AG09319 (cell line): ENCODE measurements around the gene GFOD2.

ENCODE experiments used
- DNase-seq: peaks from one replicate; pipeline ENCODE4 v3.0.0-alpha.2; 2010; ENCODE audit warnings: low read depth; ENCODE audit errors: extremely low read depth
- TF ChIP-seq, protein P1 (sequence below): IDR thresholded peaks from 2 replicates; pipeline ENCODE4 v1.5.1; 2011; ENCODE audit warnings: low read depth, mild to moderate bottlenecking, inconsistent platforms, low read length, moderate library complexity

GFOD2 gene

DNA sequence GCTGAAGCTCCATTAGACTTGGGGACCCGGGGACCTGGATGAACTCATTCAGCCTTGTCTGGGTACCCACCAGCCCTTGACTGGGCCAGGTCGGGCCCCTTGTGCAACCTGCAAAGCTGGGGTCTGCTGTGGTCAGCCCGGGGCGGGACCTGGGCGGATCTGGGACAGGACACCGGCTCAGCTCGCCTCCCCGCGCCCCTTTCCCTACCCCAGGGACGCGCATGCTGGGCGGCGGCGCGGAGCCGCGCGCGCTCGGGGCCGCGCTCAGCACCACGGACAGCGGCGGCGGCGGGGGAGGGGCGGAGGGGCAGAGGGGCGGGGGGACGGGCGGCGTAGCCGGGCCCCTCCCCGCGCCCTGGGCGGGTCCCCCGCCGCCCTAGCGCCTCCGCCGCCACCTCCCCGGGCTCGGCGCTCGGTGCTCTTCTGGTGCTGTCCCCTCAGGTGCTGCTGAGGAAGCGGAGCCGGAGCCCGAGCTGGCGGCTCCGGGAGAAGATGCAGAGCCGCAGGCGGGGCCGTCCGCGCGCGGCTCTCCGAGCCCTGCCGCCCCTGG is 66.5 kb downstream of the GFOD2 start:
- TF ChIP-seq, protein P1, sequence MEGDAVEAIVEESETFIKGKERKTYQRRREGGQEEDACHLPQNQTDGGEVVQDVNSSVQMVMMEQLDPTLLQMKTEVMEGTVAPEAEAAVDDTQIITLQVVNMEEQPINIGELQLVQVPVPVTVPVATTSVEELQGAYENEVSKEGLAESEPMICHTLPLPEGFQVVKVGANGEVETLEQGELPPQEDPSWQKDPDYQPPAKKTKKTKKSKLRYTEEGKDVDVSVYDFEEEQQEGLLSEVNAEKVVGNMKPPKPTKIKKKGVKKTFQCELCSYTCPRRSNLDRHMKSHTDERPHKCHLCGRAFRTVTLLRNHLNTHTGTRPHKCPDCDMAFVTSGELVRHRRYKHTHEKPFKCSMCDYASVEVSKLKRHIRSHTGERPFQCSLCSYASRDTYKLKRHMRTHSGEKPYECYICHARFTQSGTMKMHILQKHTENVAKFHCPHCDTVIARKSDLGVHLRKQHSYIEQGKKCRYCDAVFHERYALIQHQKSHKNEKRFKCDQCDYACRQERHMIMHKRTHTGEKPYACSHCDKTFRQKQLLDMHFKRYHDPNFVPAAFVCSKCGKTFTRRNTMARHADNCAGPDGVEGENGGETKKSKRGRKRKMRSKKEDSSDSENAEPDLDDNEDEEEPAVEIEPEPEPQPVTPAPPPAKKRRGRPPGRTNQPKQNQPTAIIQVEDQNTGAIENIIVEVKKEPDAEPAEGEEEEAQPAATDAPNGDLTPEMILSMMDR = no peak
- DNase-seq = no peak

DNA sequence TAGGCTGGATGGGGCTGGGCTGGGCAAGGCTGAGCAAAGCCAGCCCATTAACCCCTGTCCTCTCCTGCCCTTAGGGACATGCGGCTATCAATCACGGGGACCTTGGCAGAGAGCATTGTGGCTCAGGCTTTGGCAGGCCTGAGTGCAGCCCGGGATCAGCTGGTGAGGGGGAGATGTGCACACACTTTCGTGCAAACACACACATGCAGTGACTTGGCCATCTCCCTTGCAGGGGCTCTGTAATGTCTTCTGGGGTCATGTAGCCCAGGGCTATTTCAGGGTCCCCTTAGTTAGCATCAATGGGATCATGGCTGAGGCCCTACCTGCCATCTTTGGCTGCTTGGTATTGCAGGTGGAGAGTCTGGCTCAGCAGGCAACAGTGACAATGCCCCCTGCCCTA is 67.3 kb downstream of the GFOD2 start:
- DNase-seq = no peak
- TF ChIP-seq, protein P1 = no peak

DNA sequence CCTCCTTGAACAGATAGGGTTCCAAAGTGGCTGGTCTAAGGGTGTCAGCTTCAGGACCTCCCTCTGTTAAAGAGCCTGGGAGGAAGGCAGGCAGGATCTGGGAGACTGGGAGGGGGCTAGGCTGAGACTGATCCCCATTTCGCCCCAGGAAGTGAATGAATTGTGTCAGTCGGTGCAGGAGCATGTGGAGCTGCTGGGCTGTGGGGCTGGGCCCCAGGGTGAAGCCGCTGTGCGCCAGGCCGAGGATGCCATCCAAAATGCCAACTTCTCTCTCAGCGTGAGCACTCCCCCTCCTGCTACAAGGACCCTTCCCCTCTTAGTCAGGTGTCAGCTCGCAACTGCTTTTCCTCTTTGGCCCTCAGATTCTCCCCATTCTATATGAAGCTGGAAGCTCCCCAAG is 68.1 kb downstream of the GFOD2 start:
- no peak for DNase-seq
- TF ChIP-seq, protein P1 = no peak

DNA sequence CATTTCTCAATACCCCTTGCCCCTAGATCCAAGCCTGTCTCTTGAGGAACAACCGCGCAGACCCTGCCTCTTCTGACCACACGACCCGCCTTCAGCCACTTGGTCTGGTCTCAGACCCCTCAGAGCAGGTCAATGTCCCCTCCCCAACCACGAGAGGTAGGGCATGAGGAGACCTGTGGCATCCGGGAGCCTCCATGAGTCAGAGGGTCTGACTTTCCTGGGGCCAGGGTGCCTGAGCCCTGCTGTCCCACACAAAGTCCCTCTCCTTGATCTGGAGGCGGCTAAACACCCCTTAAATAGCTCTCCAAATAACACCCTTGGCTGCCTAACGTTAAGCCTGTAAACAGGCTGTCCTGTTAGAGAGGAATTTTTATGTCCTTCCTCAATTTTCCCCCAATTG is 69.1 kb downstream of the GFOD2 start:
- no peak for DNase-seq

DNA sequence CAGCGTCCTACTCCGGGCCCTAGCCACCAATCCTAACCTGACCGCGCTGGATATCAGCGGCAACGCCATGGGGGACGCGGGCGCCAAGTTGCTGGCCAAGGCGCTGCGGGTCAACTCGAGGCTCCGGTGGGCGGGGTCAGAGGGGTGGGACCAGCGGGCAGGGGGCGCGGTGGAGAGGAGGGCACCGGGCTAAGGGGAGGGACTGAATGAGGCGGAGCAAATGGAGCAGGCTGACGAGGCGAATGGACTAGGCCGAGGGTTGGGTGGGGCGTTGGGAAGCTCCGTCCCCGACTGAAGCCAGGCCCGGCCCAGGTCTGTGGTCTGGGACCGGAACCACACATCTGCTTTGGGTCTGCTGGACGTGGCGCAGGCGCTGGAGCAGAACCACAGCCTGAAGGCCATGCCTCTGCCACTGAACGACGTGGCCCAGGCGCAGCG is 69.6 kb downstream of the GFOD2 start:
- TF ChIP-seq, protein P1 = no peak
- DNase-seq = no peak

More for the DNA sequence above, 69.1 kb downstream of the GFOD2 start:
- TF ChIP-seq, protein P1 = no peak

DNA sequence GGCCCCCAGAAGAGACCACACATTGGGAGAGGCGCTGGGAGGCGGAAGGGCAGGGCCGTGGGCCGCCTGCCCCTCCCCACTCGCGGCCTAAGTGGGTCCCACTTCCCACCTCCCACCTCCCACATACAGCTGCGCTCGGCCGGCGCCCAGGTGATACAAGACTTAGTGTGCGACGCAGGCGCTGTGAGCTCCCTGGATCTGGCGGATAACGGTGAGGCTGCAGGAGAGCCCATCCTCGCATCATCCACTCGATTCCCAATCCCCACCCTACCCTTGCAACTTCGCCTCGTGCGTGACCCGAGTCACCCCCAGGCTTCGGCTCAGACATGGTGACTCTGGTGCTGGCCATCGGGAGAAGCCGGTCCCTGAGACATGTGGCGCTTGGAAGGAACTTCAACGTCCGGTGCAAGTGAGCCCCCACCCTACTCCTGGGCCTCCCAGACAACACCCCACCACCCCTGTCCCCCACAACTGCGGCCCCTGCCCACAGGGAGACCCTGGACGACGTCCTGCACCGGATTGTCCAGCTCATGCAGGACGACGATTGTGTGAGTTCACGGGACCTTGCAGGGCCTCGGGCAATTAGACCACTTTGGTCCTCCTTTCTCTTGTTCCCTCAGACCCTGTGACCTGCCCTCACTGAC is 70.2 kb downstream of the GFOD2 start:
- no peak for DNase-seq
- TF ChIP-seq, protein P1 = no peak

DNA sequence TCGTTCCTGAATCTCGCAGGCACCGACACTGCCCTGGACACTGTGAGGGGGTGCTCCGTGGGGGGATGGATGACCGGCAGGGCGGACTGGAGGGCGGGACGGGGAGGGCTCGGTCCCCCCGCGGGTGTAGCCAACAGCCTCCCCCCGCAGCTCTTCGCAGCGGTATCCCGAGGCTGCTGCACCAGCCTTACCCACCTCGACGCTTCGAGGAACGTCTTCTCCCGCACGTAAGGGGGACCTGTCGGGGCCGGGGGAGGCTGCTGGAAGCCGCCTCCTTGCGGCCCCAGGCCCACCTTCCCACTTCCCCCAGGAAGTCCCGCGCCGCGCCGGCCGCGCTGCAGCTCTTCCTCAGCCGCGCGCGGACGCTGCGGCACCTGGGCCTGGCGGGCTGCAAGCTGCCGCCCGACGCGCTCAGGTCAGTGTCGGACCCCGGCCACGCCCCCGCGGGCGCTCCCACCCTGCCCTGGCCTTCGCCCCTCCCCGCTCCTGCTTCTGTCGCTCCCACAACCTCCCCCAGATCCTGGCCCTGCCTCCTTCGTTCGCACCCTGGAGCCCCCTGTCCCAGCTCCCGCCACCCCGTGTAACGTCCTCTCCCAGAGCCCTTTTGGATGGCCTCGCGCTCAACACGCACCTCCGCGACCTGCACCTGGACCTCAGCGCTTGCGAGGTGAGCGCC is 70.9 kb downstream of the GFOD2 start:
- DNase-seq = no peak
- TF ChIP-seq, protein P1 = no peak
